Measurements from ENCODE around the gene FAM151A. TPM values are rescaled to one million over a fixed set of nuclear protein-coding genes. Genes with fewer than 3 reads are reported as not detected.

Gene FAM151A
- total and polyA plus RNA-seq, 2 of the 13 experiments (the other 11 are each of a cell fraction or from before 2014, with no cell fraction given), result 0.29 to 3.6 TPM

DNA sequence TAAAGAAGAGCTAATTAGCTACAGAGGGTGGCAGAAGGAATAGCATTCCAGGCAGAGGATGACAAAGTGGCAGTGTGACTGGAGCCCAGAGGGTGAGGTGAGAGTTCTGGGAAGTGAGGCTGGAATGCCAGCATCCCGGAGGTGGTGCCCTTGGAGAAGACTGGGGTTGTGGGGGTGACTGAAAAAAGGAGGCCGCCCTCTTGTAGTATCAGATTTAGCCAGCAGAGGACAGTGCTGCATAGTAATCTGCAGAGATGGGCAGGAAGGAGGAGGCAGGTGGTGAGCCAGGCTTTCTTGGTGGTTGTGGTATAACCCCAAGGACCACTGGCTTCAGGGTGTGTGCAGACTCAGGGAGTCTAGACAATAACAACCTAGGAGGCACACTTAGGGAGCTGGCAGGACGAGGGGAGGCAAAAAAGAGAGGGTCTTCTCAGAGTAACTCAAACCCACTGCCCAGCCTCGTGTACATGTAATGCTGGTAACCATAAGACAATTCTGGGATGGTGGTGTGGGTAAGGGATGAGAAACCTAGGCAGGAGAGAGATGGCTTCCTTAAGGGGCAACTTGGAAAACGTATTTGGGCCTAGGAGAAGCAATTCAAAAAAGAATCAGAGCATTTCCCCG is 48.8 kb upstream of the FAM151A start:
- ChIA-PET CTCF (ENCODE audit: low intra/inter-chr PET ratio, low total read pairs) (interaction anchor here (0.6 to 2.4 kb wide), 4 partner anchors 120 to 279 kb away, joined by 3 to 14 read pairs (median 9); no protein-coding TSS in a partner anchor), POLR2A (no interaction called here)
- intact Hi-C loops (cut with micrococcal nuclease; ENCODE audit: unreplicated experiment) (loop anchor here (1.0 kb wide), 2 partner anchors 120 to 138 kb away; no protein-coding TSS in a partner anchor), in situ Hi-C loops (cut with HindIII; ENCODE audit: extremely low pct_ligation_motif_present, low pct_unique_long_range_greater_than_20kb) (loop anchor here (5.0 kb wide), 1 partner anchor 140 kb away; no protein-coding TSS in a partner anchor)
- FAIRE-seq (peak; percentile 8), DNase-seq (ENCODE audit: low spot score) (peak; percentile 44), ATAC-seq (peak; percentile 90)
- Histone ChIP-seq H3K9me3 (ENCODE audit: low read length) (peaks cover 4% of the 10 kb centered on the region; the same call in 1 of the 2 replicates), H3K4me1 (ENCODE audit: insufficient read depth, low read length) (no peaks in the 10 kb centered on the region), H3K27me3 (ENCODE audit: control insufficient read depth in 1 of 2, insufficient read depth in 2 of 2, low read length in 2 of 2) (no peaks in the 10 kb centered on the region; a peak in 1 of 5 replicates), H3K4me2 (ENCODE audit: low read depth, low read length) (no peak overlapping the region), H3K9ac (ENCODE audit: insufficient read depth, low read depth, low read length) (no peak overlapping the region), H3K36me3 (replicated peaks in 1 of 2; ENCODE audit: control insufficient read depth in 1 of 2, insufficient read depth in 2 of 2, low read length in 2 of 2) (no peaks in the 10 kb centered on the region), H4K20me1 (ENCODE audit: insufficient read depth, low read length) (no peaks in the 10 kb centered on the region), H3K4me3 (replicated peaks in 1 of 3; ENCODE audit: insufficient read depth in 1 of 3, low read depth in 2 of 3, low read length in 3 of 3) (no peak overlapping the region), H3K79me2 (ENCODE audit: insufficient read depth, low read length) (no peaks in the 10 kb centered on the region), H2AFZ (ENCODE audit: low read length) (no peak overlapping the region), H3K27ac (ENCODE audit: extremely low read length, insufficient read depth, low read length) (no peak overlapping the region)
- BruUV-seq (replicated peaks), result no TSS peak
- 31% methylated on average over 6 of the region's 6 CpGs for WGBS (ENCODE audit: low lambda C conversion rate)
- TF ChIP-seq ZNF230 (CRISPR knock-in tag; IDR thresholded peaks at IDR 0.05) (no peak), RFX1 (IDR thresholded peaks at IDR 0.05) (no peak), KAT2B (IDR thresholded peaks at IDR 0.05; ENCODE audit: borderline replicate concordance, low read depth, low read length) (no peak), SCMH1 (CRISPR knock-in tag; IDR thresholded peaks at IDR 0.05; ENCODE audit: borderline replicate concordance) (no peak), SMC3 (IDR thresholded peaks at IDR 0.05; ENCODE audit: low read length) (peak; percentile 97), RBFOX2 (IDR thresholded peaks at IDR 0.05; ENCODE audit: low read depth, low read length) (no peak), GABPB1 (CRISPR knock-in tag; IDR thresholded peaks at IDR 0.05) (peak; percentile 30; the same call in 1 of the 2 replicates), ZNF572 (CRISPR knock-in tag; IDR thresholded peaks at IDR 0.05) (peak; percentile 100), ZNF672 (CRISPR knock-in tag; IDR thresholded peaks at IDR 0.05) (no peak), ZNF552 (CRISPR knock-in tag; IDR thresholded peaks at IDR 0.05; ENCODE audit: borderline replicate concordance) (no peak), PAF1 (CRISPR knock-in tag; IDR thresholded peaks at IDR 0.05) (no peak), MAZ (IDR thresholded peaks at IDR 0.05; ENCODE audit: borderline replicate concordance, low read depth, low read length) (0 out of 2 replicates have a peak, but pooled peaks have one; percentile 27), MAZ (CRISPR knock-in tag; IDR thresholded peaks at IDR 0.05; ENCODE audit: low read depth) (no peak), ZNF674 (CRISPR knock-in tag; IDR thresholded peaks at IDR 0.05; ENCODE audit: low read depth) (no peak), SPEN (CRISPR knock-in tag; IDR thresholded peaks at IDR 0.05; ENCODE audit: low read depth) (no peak), PHB2 (IDR thresholded peaks at IDR 0.05; ENCODE audit: partially characterized antibody) (no peak), ZNF282 (IDR thresholded peaks at IDR 0.05; ENCODE audit: partially characterized antibody) (no peak), ISL2 (CRISPR knock-in tag; IDR thresholded peaks at IDR 0.05) (no peak), CHD2 (IDR thresholded peaks at IDR 0.05; ENCODE audit: low read depth, low read length) (no peak), ZSCAN20 (CRISPR knock-in tag; IDR thresholded peaks at IDR 0.05; ENCODE audit: borderline replicate concordance) (no peak), PHF8 (CRISPR knock-in tag; IDR thresholded peaks at IDR 0.05) (no peak), ZNF10 (CRISPR knock-in tag; IDR thresholded peaks at IDR 0.05; ENCODE audit: borderline replicate concordance, low read depth) (no peak)
- TF ChIP-seq, protein P1, sequence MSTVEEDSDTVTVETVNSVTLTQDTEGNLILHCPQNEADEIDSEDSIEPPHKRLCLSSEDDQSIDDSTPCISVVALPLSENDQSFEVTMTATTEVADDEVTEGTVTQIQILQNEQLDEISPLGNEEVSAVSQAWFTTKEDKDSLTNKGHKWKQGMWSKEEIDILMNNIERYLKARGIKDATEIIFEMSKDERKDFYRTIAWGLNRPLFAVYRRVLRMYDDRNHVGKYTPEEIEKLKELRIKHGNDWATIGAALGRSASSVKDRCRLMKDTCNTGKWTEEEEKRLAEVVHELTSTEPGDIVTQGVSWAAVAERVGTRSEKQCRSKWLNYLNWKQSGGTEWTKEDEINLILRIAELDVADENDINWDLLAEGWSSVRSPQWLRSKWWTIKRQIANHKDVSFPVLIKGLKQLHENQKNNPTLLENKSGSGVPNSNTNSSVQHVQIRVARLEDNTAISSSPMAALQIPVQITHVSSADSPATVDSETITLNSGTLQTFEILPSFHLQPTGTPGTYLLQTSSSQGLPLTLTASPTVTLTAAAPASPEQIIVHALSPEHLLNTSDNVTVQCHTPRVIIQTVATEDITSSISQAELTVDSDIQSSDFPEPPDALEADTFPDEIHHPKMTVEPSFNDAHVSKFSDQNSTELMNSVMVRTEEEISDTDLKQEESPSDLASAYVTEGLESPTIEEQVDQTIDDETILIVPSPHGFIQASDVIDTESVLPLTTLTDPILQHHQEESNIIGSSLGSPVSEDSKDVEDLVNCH (CRISPR knock-in tag; IDR thresholded peaks at IDR 0.05), result no peak
- TF ChIP-seq, protein P2, sequence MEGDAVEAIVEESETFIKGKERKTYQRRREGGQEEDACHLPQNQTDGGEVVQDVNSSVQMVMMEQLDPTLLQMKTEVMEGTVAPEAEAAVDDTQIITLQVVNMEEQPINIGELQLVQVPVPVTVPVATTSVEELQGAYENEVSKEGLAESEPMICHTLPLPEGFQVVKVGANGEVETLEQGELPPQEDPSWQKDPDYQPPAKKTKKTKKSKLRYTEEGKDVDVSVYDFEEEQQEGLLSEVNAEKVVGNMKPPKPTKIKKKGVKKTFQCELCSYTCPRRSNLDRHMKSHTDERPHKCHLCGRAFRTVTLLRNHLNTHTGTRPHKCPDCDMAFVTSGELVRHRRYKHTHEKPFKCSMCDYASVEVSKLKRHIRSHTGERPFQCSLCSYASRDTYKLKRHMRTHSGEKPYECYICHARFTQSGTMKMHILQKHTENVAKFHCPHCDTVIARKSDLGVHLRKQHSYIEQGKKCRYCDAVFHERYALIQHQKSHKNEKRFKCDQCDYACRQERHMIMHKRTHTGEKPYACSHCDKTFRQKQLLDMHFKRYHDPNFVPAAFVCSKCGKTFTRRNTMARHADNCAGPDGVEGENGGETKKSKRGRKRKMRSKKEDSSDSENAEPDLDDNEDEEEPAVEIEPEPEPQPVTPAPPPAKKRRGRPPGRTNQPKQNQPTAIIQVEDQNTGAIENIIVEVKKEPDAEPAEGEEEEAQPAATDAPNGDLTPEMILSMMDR (CRISPR knock-in tag; IDR thresholded peaks at IDR 0.05), result peak; percentile 89

Measured in HepG2 (cell line).